ENCODE measurements around the gene RPAP3. TPM values are rescaled to one million over a fixed set of nuclear protein-coding genes. Genes with fewer than 3 reads are reported as not detected.

RPAP3 gene
- total and polyA plus RNA-seq, 9 of the 15 experiments (the other 6 are each of a cell fraction or from before 2014, with no cell fraction given): 40.0 to 92.1 (median 54.1) TPM

DNA sequence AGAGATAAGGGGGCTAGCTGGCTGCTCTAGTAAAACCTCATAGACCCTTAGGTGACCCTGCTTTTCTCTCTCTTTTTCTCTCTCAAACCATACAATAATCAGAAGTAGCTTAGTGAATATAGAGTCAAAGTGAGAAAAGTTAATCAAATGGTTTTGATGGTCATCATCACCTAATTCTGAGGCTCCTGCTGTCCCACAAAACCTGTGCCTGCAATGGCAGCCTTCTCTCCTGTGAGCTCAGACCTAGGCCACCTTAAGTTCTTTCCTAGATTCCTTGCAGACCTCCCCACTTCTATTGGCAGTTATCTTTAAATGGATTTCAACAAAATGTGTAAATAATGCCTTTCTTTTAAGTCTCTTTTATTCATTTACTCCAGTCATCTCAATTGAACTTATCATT, 1.5 kb upstream of the RPAP3 start:
- Histone ChIP-seq H3K27me3 (ENCODE audit: control insufficient read depth in 2 of 2, insufficient read depth in 2 of 2, low read length in 2 of 2) (no peaks in the 10 kb centered on the region), H3K4me1 (replicated peaks in 1 of 2; ENCODE audit: control insufficient read depth in 2 of 2, insufficient read depth in 2 of 2, low read length in 2 of 2) (peaks cover 9 to 36% of the 10 kb centered on the region in 2 experiments), H3K4me3 (peak overlapping the region; percentile 83; the same call in 1 of the 2 replicates), H3K9me3 (replicated peaks; ENCODE audit: control insufficient read depth, insufficient read depth, low read depth, low read length) (no peaks in the 10 kb centered on the region), H3K9ac (ENCODE audit: insufficient read depth in 1 of 2, low read depth in 2 of 2, low read length in 2 of 2) (peak overlapping the region; percentile 64 to 98; a peak in 3 of 4 replicates), H4K20me1 (replicated peaks; ENCODE audit: control insufficient read depth, insufficient read depth, low read length) (no peaks in the 10 kb centered on the region), H3K9me1 (ENCODE audit: control insufficient read depth, insufficient read depth, low read length) (no peaks in the 10 kb centered on the region), H3K27ac (ENCODE audit: extremely low read depth, low read depth, low read length) (peak overlapping the region; percentile 93; the same call in 2 of the 3 replicates), H3K79me2 (ENCODE audit: control insufficient read depth, insufficient read depth, low read length) (peaks cover 57% of the 10 kb centered on the region), H2AFZ (ENCODE audit: low read depth, low read length) (no peak overlapping the region), H3K36me3 (ENCODE audit: control insufficient read depth, insufficient read depth, low read length) (peaks cover 16% of the 10 kb centered on the region; the same call in 1 of the 3 replicates), H3K4me2 (ENCODE audit: insufficient read depth, low read length) (peak overlapping the region; percentile 53)
- no peak for DNase-seq (ENCODE audit: extremely low read depth in 1 of 4, low spot score in 3 of 4)
- TF ChIP-seq YY1 (IDR thresholded peaks at IDR 0.05; ENCODE audit: borderline replicate concordance in 1 of 3, control insufficient read depth in 1 of 3, extremely low read depth in 1 of 3, insufficient read depth in 3 of 3, insufficient read length in 1 of 3, insufficient replicate concordance in 2 of 3, low read depth in 1 of 3, low read length in 2 of 3): peak in 1 of 3 experiments; percentile 26
- no peak for TF ChIP-seq POLR2G (IDR thresholded peaks at IDR 0.05; ENCODE audit: low read depth, low read length)
- TF ChIP-seq BDP1 (IDR thresholded peaks at IDR 0.05; ENCODE audit: insufficient read depth, insufficient read length): no peak
- no peak for TF ChIP-seq ZNF140 (CRISPR knock-in tag; IDR thresholded peaks at IDR 0.05)
- no peak for TF ChIP-seq MEIS2 (IDR thresholded peaks at IDR 0.05; ENCODE audit: partially characterized antibody)
- peak; percentile 11 for FAIRE-seq
- ChIA-PET POLR2A (interaction anchor here (0.6 to 1.9 kb wide), 15 partner anchors 8 to 128 kb away, joined by 3 to 7 read pairs (median 4); no protein-coding TSS in a partner anchor), CTCF (ENCODE audit: low intra/inter-chr PET ratio) (interaction anchor here (0.6 kb wide), 1 partner anchor 482 kb away, joined by 3 read pairs; no protein-coding TSS in a partner anchor)
- in situ Hi-C loops (cut with MboI) (no loop called here), intact Hi-C loops (cut with micrococcal nuclease) (no loop called here)
- ATAC-seq: no peak
- BruUV-seq (replicated peaks): no TSS peak

DNA sequence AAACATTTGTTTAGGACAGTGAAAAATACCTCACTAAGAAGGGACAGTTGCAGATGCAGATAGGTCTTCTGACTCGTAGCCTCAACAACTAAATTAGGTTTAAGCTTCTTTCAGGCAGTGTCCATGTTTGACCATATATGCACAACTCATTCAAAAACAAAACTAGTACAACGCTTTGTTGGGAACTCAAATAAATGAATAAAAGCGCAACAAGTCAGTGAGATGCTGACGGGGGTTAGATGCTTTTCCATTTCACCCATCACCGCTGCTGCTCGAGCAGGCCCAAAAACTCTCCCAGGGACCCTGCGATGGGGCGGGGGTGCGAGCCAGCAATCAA, 633 bp downstream of the RPAP3 start:
- Histone ChIP-seq H3K4me3 (peak overlapping the region; percentile 83), H3K36me3 (ENCODE audit: control insufficient read depth, insufficient read depth, low read length) (peaks cover 33% of the 10 kb centered on the region), H3K27ac (ENCODE audit: extremely low read depth, low read depth, low read length) (peak overlapping the region; percentile 93), H3K4me2 (ENCODE audit: insufficient read depth, low read length) (peak overlapping the region; percentile 83), H3K9ac (ENCODE audit: insufficient read depth in 1 of 2, low read depth in 2 of 2, low read length in 2 of 2) (peak overlapping the region; percentile 95 to 98), H3K9me1 (ENCODE audit: control insufficient read depth, insufficient read depth, low read length) (no peaks in the 10 kb centered on the region), H3K27me3 (ENCODE audit: control insufficient read depth in 2 of 2, insufficient read depth in 2 of 2, low read length in 2 of 2) (no peaks in the 10 kb centered on the region), H3K79me2 (ENCODE audit: control insufficient read depth, insufficient read depth, low read length) (peaks cover 74% of the 10 kb centered on the region), H4K20me1 (replicated peaks; ENCODE audit: control insufficient read depth, insufficient read depth, low read length) (no peaks in the 10 kb centered on the region), H3K9me3 (replicated peaks; ENCODE audit: control insufficient read depth, insufficient read depth, low read depth, low read length) (no peaks in the 10 kb centered on the region), H3K4me1 (replicated peaks in 1 of 2; ENCODE audit: control insufficient read depth in 2 of 2, insufficient read depth in 2 of 2, low read length in 2 of 2) (peaks cover 9 to 36% of the 10 kb centered on the region in 2 experiments), H2AFZ (ENCODE audit: low read depth, low read length) (peak overlapping the region; percentile 80)
- no peak for ATAC-seq
- in situ Hi-C loops (cut with MboI) (no loop called here), intact Hi-C loops (cut with micrococcal nuclease) (no loop called here)
- BruUV-seq (replicated peaks): no TSS peak
- WGBS (ENCODE audit: insufficient coverage, low coverage, missing lambda C conversion rate): 1% methylated on average over 9 of the region's 9 CpGs
- no peak for DNase-seq (ENCODE audit: extremely low read depth in 1 of 4, low spot score in 3 of 4)
- TF ChIP-seq, protein P1, sequence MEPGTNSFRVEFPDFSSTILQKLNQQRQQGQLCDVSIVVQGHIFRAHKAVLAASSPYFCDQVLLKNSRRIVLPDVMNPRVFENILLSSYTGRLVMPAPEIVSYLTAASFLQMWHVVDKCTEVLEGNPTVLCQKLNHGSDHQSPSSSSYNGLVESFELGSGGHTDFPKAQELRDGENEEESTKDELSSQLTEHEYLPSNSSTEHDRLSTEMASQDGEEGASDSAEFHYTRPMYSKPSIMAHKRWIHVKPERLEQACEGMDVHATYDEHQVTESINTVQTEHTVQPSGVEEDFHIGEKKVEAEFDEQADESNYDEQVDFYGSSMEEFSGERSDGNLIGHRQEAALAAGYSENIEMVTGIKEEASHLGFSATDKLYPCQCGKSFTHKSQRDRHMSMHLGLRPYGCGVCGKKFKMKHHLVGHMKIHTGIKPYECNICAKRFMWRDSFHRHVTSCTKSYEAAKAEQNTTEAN (CRISPR knock-in tag; IDR thresholded peaks at IDR 0.05): 0 out of 2 replicates have a peak, but pooled peaks have one; percentile 9
- TF ChIP-seq, protein P2, sequence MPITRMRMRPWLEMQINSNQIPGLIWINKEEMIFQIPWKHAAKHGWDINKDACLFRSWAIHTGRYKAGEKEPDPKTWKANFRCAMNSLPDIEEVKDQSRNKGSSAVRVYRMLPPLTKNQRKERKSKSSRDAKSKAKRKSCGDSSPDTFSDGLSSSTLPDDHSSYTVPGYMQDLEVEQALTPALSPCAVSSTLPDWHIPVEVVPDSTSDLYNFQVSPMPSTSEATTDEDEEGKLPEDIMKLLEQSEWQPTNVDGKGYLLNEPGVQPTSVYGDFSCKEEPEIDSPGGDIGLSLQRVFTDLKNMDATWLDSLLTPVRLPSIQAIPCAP (CRISPR knock-in tag; IDR thresholded peaks at IDR 0.05; ENCODE audit: borderline replicate concordance): no peak
- TF ChIP-seq ZNF551 (CRISPR knock-in tag; IDR thresholded peaks at IDR 0.05) (no peak), TEAD1 (CRISPR knock-in tag; IDR thresholded peaks at IDR 0.05) (0 out of 4 replicates have a peak, but pooled peaks of 1 of the 2 experiments have one; percentile 1), MCM3 (IDR thresholded peaks at IDR 0.05) (no peak)
- no peak for FAIRE-seq
- ChIA-PET CTCF (ENCODE audit: low intra/inter-chr PET ratio) (no interaction called here), POLR2A (interaction anchor here (0.7 to 1.6 kb wide), 5 partner anchors 8 to 1978 kb away, joined by 3 to 4 read pairs (median 3); partner anchors contain the start of gene ENDOU)

Measured in K562 (cell line).